GM12872 (cell line): Measurements from ENCODE around the gene MYO1D.

Source experiments
- TF ChIP-seq, protein P1 (sequence below): IDR thresholded peaks from 3 replicates; pipeline ENCODE4 v1.5.1; 2011; ENCODE audit warnings: low read depth, mild to moderate bottlenecking, low read length, moderate library complexity; ENCODE audit not compliant: insufficient read depth

The MYO1D gene

DNA sequence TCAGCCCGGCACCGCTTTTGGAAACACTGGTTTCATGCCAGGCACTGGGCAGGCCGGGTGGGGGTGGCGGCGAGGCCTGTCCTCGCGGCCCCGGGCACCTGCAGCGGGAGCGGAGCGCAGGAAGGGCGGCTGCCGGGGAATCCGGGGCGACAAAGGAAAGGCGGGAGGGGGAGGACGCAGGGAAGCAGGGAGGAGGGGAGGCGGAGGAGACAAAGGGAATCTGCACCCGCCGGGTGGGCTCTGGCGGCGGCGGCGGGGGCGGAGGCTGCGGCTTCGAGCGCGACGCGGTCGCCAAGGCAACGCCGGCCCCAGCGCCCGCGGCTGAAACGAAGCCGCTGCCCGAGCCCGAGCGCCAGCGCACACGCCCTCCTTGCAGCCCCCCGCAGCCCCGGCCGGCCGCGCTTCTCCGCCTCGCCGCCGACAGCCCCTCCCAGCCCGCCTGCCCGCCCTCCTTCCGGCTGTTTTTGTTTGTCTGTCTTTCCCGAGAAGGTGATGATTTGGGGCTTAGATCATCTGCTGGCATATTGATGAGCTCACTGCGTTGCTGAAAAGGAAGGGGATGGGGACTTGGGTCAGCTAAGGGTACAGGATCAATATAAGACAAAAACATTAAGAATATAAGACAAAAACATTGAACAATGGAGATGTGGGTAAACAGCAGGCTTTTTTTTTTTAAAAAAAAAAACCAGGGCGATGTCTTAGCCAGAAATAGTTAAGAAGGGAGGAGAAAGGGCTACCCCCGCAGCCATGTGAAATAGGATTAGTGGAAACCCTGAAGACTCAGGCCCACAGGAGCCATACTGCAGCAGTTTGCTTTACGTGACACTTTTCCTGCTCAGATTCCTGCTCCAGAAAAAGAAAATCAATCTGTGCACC, 357.5 kb downstream of the MYO1D start:
- TF ChIP-seq, protein P1, sequence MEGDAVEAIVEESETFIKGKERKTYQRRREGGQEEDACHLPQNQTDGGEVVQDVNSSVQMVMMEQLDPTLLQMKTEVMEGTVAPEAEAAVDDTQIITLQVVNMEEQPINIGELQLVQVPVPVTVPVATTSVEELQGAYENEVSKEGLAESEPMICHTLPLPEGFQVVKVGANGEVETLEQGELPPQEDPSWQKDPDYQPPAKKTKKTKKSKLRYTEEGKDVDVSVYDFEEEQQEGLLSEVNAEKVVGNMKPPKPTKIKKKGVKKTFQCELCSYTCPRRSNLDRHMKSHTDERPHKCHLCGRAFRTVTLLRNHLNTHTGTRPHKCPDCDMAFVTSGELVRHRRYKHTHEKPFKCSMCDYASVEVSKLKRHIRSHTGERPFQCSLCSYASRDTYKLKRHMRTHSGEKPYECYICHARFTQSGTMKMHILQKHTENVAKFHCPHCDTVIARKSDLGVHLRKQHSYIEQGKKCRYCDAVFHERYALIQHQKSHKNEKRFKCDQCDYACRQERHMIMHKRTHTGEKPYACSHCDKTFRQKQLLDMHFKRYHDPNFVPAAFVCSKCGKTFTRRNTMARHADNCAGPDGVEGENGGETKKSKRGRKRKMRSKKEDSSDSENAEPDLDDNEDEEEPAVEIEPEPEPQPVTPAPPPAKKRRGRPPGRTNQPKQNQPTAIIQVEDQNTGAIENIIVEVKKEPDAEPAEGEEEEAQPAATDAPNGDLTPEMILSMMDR: no peak

DNA sequence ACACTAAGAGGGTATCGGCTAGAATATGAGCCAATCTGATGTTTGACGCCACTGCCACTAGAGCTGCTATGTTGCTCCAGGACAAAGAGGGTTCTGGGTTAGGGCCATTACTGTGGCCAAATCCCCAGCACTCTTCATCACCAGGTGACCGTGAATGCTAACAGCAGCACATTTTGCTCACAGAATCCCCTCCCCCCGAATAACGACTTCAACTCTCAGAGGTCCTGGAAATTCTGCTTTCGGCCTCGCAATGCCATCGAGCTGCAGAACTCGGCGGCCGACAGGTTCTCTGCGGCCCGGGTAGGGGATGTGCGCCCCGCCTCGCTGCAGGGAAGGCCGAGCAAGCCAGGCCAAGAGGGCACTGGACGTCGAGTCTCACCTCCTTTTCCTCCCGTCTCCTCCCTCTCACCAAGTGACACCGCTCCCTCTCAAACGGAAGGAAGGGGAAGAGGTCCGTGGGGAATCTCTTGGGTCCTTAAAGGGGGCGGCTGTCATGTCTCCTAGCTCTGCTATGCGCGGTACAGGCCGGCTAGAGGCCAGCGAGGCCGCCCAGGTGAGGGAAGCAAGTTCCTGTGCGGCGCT, 358.2 kb downstream of the MYO1D start:
- TF ChIP-seq, protein P1: no peak

DNA sequence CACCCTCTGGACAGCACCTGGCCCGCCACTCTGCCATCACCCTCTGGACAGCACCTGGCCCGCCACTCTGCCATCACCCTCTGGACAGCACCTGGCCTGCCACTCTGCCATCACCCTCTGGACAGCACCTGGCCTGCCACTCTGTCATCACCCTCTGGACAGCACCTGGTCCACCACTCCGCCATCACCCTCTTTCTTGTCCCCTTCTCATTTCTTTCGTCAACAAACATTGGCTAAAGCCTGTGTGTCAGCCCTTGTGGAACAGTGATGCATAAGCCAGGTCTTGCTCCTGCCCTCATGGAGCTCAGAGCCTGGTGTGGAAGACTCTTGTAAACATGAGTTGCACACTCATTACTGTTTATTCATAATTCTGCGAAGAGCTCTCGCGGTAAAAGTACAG, 358.9 kb downstream of the MYO1D start:
- TF ChIP-seq, protein P1: no peak

DNA sequence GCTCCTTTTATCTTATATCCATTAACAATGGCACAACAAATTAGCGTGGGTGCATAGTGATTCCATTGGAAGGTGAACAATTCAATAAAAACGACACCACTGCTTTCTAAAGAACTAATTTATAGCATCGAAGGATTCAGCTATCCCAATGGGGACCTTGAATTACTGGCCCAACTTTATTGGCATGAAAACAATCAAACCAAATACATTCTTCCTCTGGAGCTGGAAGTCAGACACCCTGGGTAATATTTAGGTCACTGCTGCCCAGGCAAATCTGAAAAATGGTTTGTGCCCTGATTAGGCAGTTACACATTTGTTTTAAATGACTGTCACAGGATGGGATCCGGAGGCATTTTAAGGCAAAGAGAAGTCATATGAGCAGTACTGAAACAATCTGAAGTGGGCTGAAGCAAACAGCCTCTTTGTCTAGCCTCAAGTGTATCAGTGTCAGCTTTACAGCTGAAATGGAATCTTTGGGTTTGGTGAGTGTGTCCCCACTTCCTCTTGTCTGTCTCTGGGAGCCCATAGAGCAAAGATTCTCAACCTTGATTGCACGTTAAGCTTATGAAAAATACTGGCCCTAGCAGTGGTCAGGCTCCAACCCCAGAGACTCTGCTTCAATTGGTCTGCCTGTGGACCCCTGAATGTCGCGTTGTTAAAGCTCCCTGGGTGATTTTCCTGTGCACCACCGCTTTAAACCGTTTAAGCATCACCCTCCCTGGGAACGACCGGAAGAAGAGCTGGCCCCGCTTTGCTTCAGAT, 359.8 kb downstream of the MYO1D start:
- TF ChIP-seq, protein P1: no peak

DNA sequence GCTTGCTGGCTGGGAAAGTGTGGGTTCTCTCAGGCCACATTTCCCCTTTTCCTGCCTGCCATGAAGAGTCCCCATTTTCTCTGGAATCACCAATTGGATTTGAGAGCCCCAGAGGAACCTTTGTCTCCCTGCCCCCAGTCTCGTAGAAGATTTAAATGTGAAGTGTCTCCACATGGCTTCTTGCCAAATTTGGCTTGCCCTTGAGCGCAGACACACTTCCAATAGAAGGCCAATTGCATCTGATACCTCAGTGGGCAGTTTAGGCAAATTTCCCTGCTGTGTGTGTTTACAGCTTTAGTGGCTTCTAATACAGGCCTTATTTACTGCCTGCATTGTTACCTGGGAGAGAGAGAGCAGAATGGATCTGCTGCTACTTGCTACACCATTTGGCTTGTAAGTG, 360.5 kb downstream of the MYO1D start:
- TF ChIP-seq, protein P1: no peak

DNA sequence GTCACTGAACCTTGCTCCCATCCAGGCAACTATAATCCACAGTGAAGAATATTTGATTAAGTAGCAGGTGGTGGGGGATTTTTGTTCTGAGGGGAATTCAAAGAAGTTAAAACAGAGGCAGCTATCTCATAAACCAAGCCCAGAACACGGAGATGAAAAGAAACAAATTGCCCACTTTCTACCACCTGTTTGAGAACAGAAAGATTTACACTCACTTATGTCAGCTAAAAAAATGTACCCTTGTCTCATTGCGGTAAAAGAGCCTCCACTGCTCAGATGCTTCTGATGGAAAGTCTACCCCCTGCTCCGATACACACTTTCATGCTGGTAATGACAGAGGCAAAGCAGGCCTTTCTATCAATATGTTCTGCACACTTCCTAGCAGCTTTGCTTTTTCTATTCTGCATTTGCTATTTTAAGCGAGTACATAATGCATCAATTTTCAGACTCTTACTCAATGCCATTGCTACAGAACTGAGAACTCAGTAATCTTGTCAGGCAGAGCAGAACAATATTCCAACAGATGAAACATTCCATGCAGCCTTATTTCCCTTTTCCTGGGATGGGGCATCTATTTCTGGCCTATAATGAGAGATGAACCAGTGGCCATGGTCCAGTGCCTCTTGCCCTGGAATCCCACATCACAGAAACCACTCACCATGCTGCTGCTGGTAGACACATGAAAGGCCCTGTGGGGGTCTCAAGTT, 361.1 kb downstream of the MYO1D start:
- TF ChIP-seq, protein P1: no peak

DNA sequence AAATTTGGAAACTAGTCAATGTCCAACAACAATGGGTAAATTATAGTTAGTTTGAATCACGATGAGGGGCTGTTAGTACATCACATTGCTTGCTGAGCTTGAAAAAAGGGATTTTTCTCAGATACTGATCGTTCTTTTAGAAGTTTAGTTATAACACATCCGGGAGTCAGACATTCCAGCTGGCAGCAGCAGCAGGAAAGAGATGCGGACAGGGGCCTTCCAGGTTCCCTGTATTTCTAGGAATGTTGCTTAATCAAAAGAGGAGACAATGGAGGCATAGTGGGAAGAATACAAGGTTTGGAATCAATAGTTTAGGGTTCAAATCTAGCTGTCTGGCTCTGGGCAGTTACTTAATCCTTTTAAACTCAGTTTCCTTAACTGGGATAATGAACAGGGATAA, 362.3 kb downstream of the MYO1D start:
- TF ChIP-seq, protein P1: no peak
